Fibroblast of pulmonary artery (primary cell): Measurements from ENCODE around the gene CYP3A4.
"Not testable (repeated sequence)": the region's sequence is repeated elsewhere in the genome, so short reads cannot be mapped to it uniquely, and the experiment has no call there.

ENCODE experiments used
- DNase-seq: peaks from one replicate; pipeline ENCODE4 v3.0.0-alpha.2; 2010; ENCODE audit warnings: low read depth
- H3K4me3 ChIP-seq: replicated peaks from 2 replicates; pipeline ENCODE4 v1.5.1; 2011; ENCODE audit warnings: low read depth, mild to moderate bottlenecking, control low read depth, low read length, moderate library complexity
- CTCF ChIP-seq: IDR thresholded peaks from 2 replicates; pipeline ENCODE4 v1.5.1; 2011; ENCODE audit warnings: mild to moderate bottlenecking, control low read depth, low read length, inconsistent platforms; ENCODE audit errors: missing control alignments

Gene CYP3A4

DNA sequence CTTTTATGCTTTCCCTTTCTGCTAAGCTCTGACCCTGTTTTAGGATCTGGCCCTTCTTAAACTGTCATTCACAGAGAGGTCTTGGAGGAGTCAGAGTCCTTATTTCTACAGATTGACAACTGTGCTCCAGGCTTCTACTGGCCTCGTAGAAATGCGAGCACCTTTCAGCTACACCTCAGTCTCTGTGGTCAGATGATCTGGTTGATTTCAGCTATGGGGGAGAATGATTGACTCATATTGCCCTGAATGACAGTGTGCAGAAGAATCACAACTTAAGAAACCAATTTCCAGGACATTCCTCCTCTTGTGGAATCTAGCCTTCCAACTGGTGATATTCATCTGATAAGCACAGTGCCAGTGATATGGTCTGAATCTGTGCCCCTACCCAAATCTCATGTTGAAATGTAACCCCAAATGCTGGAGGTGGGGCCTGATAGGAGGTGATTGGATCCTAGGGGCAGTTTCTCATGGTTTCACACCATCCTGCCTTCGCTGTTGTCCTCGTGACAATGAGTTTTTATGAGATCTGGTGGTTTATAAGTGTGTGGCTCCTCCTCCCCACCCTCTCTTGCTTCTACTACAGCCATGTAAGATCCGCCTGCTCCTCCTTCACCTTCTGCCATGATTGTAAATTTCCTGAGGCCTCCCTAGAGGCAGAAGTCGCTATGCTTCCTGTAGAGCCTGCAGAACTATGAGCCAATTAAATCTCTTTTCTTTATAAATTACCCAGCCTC lies 35.0 kb downstream of the CYP3A4 start:
- no peak for TF ChIP-seq CTCF
- no peak overlapping the region for H3K4me3 ChIP-seq
- no peak for DNase-seq

DNA sequence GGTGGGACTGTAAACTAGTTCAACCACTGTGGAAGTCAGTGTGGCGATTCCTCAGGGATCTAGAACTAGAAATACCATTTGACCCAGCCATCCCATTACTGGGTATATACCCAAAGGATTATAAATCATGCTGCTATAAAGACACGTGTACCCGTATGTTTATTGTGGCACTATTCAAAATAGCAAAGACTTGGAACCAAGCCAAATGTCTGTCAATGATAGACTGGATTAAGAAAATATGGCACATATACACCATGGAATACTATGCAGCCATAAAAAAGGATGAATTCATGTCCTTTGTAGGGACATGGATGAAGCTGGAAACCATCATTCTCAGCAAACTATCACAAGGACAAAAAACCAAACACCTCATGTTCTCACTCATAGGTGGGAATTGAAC lies 37.1 kb downstream of the CYP3A4 start:
- H3K4me3 ChIP-seq, DNase-seq: not testable (repeated sequence)

DNA sequence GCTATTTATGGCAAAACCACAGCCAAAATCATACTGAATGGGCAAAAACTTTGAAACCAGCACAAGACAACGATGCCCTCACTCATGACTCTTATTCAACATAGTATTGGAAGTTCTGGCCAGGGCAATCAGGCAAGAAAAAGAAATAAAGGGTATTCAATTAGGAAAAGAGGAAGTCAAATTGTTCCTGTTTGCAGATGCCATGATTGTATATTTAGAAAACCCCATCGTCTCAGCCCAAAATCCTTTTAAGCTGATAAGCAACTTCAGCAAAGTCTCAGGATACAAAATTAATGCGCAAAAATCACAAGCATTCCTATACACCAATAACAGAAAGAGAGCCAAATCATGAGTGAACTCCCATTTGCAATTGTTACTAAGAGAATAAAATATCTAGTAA lies 38.6 kb downstream of the CYP3A4 start:
- H3K4me3 ChIP-seq, DNase-seq: not testable (repeated sequence)

DNA sequence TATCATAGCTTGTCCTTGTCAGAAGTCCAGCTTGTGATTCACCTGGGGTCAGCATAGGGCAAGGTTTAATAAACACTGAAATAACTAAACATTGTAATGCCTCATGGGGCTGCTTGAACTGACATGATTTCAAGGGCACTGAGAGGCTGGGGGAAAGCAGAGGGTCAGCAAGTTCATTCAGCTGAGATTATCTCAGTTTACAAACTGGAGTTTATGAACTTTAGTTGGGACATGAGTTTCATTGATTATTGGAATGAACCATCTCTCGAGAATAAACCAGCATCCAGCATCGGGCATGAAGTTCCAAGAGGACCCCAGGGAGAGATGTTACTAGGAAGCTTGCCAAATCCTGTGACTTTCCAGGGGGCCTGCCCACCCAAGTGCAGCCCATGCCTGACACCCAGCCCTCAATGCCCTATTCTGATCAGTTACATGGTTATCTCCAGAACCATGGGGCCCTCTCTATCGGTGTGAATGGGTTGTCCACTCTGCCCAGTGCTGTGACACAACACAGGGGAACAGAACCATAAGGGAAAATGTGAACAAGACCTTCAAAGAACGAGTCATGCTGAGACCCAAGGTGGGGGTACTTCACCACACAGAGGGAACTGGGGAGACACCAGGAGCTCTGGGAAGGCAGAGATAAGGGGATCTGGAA lies 41.1 kb downstream of the CYP3A4 start:
- no peak for TF ChIP-seq CTCF
- H3K4me3 ChIP-seq, result no peak overlapping the region
- DNase-seq, result no peak

DNA sequence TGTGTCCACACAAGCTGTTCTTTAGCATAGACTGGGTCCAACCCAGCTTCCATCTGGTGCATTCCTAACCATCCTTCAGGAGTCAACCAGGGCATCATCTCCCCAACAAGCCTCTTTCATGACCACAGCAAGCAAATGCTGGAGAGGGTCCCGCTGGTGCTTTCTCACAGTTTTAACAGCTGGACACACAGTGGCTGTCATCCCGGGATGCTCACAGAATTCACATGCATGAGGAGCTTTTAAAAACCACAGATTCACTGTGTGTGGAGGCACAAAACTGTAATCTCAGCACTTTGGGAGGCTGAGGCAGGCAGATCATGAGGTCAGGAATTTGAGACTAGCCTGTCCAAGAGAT lies 42.6 kb downstream of the CYP3A4 start:
- no peak for DNase-seq
- no peak for TF ChIP-seq CTCF
- no peak overlapping the region for H3K4me3 ChIP-seq

DNA sequence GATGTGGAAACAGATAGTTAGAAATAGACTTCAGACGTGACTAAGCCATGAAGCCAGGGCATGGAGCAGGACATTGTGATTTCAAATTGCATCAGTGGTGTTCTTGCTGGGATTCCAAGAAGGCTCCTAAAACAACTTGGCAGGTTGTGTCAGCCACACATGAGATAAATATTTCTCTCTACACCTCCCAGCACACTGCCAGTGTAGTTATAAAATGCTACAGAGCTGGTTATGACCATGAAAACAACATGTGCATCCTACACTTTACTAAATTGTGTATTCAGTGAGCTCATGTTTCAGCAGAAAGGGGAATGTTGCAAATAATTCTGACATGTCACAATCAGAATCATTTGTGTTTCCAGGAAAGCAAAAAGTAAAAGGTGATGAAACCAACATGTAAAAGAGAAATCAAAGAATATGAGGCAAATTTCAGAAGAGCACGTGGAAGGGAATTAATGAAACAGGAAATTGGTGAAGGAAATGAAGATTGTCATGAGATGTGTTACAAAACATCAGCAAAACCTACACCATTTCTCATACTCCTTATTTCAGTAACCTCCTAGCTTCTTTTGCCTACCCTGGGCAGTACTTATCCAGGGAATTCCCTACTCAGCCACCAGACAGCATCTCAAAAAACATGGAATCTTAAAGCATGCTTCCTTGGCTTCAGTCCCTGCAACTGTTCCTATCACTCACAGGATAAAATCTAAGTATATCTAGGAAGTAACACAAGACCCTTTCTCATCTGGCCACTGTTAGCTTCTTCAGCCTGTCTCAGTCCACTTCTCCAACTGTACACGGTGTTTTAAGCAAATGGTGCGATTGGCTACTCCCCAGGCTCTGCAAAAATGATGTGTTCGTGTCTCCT lies 43.2 kb downstream of the CYP3A4 start:
- no peak overlapping the region for H3K4me3 ChIP-seq
- DNase-seq, result peak; percentile 14
- no peak for TF ChIP-seq CTCF

- TF ChIP-seq CTCF, result no peak
- DNase-seq, result no peak
- H3K4me3 ChIP-seq, result no peak overlapping the region
Observed at GRCh38 chr7:99739699-99740572, 44.0 kb downstream of the CYP3A4 start.
